Tibial artery (tissue), 4 donors: Measurements from ENCODE around the gene PCA3.

Experiments
- DNase-seq, 2 donors: peaks; one replicate each; pipeline ENCODE4 v3.0.0-alpha.2; 2019
- H3K27ac ChIP-seq, 2 donors: fragments of 200-600 bp; sonication (generic) in 1 of 2; 1 replicate in 1 of 2; 2 replicates in 1 of 2; pipeline ENCODE4 v1.5.1; 2018 to 2019; ENCODE audit warnings: mild to moderate bottlenecking in 1 of 2
- H3K27me3 ChIP-seq, 2 donors: fragments of 200-600 bp; sonication (generic) in 1 of 2; one replicate each; pipeline versions ENCODE4 v1.5.1 to v1.6.0; 2016 to 2019
- H3K36me3 ChIP-seq, 3 donors: fragments of 200-600 bp; sonication (generic) in 2 of 3; one replicate each; pipeline ENCODE4 v1.5.1; 2016 to 2019; ENCODE audit warnings: mild to moderate bottlenecking in 2 of 3
- H3K4me1 ChIP-seq, 4 donors: fragments of 200-600 bp; sonication (generic) in 2 of 4; 1 replicate in 3 of 4; 2 replicates in 1 of 4; pipeline ENCODE4 v1.5.1; 2016 to 2019
- H3K4me3 ChIP-seq, 2 donors: fragments of 200-600 bp; sonication (generic) in 1 of 2; 1 replicate in 1 of 2; 2 replicates in 1 of 2; pipeline ENCODE4 v1.5.1; 2018 to 2019; ENCODE audit warnings: mild to moderate bottlenecking in 2 of 2
- H3K9me3 ChIP-seq, 3 donors: fragments of 200-600 bp; sonication (generic) in 1 of 3; one replicate each; pipeline ENCODE4 v1.5.1; 2016 to 2019
- intact Hi-C: fragments of 100-400 bp; cut with DNase I; formaldehyde crosslinking; loops from one replicate; pipeline ENCODE4 v1.15.0; 2023; ENCODE audit warnings: low total_unique reads
- TF ChIP-seq, protein P1 (sequence below), 2 experiments: fragments of 200-600 bp in 1 of 2; fragments of 450-650 bp in 1 of 2; IDR thresholded peaks; one replicate each; pipeline ENCODE4 v1.5.1; 2017 to 2019; ENCODE audit warnings: antibody characterized with exemption in 2 of 2, mild to moderate bottlenecking in 1 of 2, moderate library complexity in 1 of 2

Gene PCA3

DNA sequence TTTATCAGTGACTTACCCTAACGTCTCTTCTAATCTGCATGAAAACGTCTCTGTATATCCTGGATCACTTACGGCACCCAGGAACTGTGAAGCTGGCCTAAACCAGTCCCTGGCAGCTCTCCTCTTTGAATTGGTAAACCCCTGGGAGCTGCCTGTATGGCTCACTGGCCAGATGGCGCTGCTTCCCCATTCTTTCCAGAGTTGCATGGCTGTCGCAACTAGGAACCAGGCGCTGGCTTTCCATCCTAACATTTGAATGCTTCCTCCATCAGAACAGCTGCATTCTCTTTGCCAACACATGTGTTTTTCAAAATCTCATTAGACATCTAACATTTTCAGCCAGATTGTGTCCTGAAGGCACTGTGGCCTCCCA, 8.0 kb upstream of the PCA3 start:
- Histone ChIP-seq H3K36me3 (peaks cover 0 to 8% (median 5%) of the 10 kb centered on the region in 3 donors), H3K9me3 (no peaks in the 10 kb centered on the region), H3K27me3 (no peaks in the 10 kb centered on the region), H3K4me3 (no peak overlapping the region), H3K27ac (no peak overlapping the region), H3K4me1 (peaks cover 0 to 11% (median 0%) of the 10 kb centered on the region in 4 donors)
- TF ChIP-seq, protein P1, sequence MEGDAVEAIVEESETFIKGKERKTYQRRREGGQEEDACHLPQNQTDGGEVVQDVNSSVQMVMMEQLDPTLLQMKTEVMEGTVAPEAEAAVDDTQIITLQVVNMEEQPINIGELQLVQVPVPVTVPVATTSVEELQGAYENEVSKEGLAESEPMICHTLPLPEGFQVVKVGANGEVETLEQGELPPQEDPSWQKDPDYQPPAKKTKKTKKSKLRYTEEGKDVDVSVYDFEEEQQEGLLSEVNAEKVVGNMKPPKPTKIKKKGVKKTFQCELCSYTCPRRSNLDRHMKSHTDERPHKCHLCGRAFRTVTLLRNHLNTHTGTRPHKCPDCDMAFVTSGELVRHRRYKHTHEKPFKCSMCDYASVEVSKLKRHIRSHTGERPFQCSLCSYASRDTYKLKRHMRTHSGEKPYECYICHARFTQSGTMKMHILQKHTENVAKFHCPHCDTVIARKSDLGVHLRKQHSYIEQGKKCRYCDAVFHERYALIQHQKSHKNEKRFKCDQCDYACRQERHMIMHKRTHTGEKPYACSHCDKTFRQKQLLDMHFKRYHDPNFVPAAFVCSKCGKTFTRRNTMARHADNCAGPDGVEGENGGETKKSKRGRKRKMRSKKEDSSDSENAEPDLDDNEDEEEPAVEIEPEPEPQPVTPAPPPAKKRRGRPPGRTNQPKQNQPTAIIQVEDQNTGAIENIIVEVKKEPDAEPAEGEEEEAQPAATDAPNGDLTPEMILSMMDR (IDR thresholded peaks at IDR 0.05): no peak
- peak in 1 of 2 donors; percentile 49 for DNase-seq
- intact Hi-C loops: no loop called here

DNA sequence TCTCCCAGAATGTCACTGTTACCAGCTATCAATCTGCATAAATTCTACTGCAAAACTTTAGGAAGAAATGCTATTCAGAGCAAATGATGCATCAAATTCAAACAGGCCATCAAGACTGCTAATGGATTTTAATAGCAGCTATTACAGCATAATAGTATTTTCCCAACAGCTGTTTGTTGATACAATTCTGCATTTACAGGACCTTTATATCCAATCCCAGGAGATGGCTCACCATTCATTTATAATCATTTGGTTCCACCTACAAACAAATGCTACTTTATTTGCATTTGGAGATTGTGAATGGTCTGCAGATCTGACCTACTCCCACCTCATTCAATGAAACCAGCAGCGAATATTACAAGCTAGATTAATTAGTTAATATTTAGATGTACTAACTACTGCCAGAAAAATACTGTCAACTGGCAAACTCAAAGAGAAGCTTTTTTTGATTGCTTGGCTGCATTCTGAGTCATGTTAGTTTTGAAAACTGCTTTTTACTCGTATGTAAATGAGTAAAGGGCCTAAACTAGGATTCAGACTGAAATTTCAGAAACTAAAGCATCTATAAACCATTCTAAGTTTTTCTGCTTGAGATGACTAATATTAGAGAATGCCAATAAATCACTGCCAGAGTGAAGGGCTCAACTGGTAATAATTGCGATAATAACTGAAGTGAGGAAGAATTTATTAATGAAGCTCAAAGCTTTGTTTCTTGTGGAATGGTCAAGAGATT, 7.1 kb upstream of the PCA3 start:
- DNase-seq: no peak
- H3K27me3 ChIP-seq: no peaks in the 10 kb centered on the region
- H3K36me3 ChIP-seq: peaks cover 0 to 8% (median 5%) of the 10 kb centered on the region in 3 donors
- peaks cover 0 to 8% (median 0%) of the 10 kb centered on the region in 4 donors for H3K4me1 ChIP-seq
- no peak overlapping the region for H3K27ac ChIP-seq
- no peaks in the 10 kb centered on the region for H3K9me3 ChIP-seq
- TF ChIP-seq, protein P1 (IDR thresholded peaks at IDR 0.05): no peak
- intact Hi-C loops: no loop called here
- no peak overlapping the region for H3K4me3 ChIP-seq

DNA sequence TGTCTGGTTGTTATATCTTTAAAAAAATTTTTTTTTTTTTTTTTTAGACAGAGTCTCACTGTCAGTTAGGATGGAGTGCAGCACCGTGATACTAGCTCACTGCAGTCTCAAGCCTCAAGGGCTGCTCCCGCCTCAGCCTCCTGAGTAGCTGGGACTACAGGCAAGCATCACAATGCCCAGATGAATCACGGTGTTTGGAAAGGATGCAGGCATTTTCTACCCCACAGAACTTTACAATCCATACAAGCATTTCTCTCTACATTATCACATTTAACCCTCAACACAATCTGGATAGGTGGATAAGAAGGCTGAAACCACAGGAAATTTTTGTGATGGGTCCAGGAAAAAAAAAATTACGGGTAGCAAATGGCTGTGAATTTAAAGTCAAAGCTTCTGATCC, 5.8 kb upstream of the PCA3 start:
- Histone ChIP-seq H3K27ac (no peak overlapping the region), H3K4me3 (no peak overlapping the region), H3K9me3 (no peaks in the 10 kb centered on the region), H3K4me1 (peaks cover 0 to 12% (median 0%) of the 10 kb centered on the region in 4 donors), H3K36me3 (peaks cover 0 to 11% (median 1%) of the 10 kb centered on the region in 3 donors), H3K27me3 (no peaks in the 10 kb centered on the region)
- intact Hi-C loops: no loop called here
- TF ChIP-seq, protein P1 (IDR thresholded peaks at IDR 0.05): no peak
- DNase-seq: no peak

DNA sequence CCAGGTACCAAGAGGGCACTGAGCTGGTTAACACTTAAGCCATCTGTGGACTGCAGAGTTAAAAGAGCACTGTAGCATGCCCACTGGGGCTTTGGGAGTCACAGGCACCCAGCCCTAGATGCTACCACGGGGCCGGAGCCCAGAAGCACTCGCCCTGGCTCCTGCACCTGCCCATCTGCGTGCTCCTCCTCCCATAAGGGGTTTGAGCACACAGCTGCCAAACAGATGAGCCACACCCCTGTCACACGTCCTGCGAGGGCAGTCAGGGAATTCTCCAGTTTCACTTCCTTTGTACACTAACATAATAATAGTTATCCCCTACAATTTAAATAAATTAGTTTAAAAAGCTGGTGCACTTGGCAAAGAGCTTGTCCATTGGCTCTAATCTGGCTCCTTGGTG, 4.5 kb upstream of the PCA3 start:
- Histone ChIP-seq H3K27ac (no peak overlapping the region), H3K36me3 (peaks cover 0 to 18% (median 0%) of the 10 kb centered on the region in 3 donors), H3K27me3 (no peaks in the 10 kb centered on the region), H3K4me3 (no peak overlapping the region), H3K9me3 (no peaks in the 10 kb centered on the region), H3K4me1 (peaks cover 0 to 12% (median 0%) of the 10 kb centered on the region in 4 donors)
- DNase-seq: peak in 1 of 2 donors; percentile 20
- intact Hi-C loops: no loop called here
- TF ChIP-seq, protein P1 (IDR thresholded peaks at IDR 0.05): no peak

DNA sequence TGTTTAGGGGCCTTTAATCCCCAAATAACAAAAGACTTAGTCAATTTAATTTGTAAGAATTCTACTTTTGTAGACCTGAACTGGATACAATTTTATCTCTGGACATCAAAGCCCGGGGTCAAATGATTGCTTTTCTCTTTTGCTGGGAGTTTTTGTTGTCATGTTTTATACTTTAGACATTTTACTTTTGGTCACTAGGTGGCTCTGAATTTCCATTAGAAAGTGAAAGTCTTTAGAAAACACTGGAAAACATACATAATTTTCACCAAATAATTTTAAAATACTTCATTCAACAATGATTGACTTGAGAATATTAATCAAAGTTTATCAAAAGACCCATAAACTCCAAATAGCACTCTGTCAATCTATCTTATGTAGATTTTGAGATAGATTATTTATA, 2.8 kb upstream of the PCA3 start:
- Histone ChIP-seq H3K27ac (no peak overlapping the region), H3K4me1 (peaks cover 0 to 11% (median 0%) of the 10 kb centered on the region in 4 donors), H3K4me3 (no peak overlapping the region), H3K36me3 (peaks cover 0 to 22% (median 5%) of the 10 kb centered on the region in 3 donors), H3K9me3 (no peaks in the 10 kb centered on the region), H3K27me3 (no peaks in the 10 kb centered on the region)
- intact Hi-C loops: no loop called here
- TF ChIP-seq, protein P1 (IDR thresholded peaks at IDR 0.05): peak; percentile 24 to 29
- no peak for DNase-seq
